HepG2 (cell line): ENCODE results near the gene PEAK1. TPM values are rescaled to one million over a fixed set of nuclear protein-coding genes. Genes with fewer than 3 reads are reported as not detected.
A peak's percentile ranks its signal among the peaks of the same experiment; 100 is the strongest.

Experiments
- CC2D1A ChIP-seq: sonication (generic); formaldehyde crosslinking; IDR thresholded peaks from 2 replicates; pipeline ENCODE4 v1.8.1; 2023; ENCODE audit warnings: mild to moderate bottlenecking, missing genetic modification reagents
- CREM ChIP-seq, 2 experiments: sonication (generic) in 1 of 2; formaldehyde crosslinking in 1 of 2; IDR thresholded peaks; 2 replicates each; pipeline versions ENCODE4 v1.4.0 to v1.6.1; 2016 to 2020; ENCODE audit warnings: antibody characterized with exemption in 1 of 2, mild to moderate bottlenecking in 1 of 2, missing genetic modification reagents in 1 of 2
- HDAC1 ChIP-seq: sonication (generic); formaldehyde crosslinking; IDR thresholded peaks from 2 replicates; pipeline ENCODE4 v1.5.1; 2020; ENCODE audit warnings: mild to moderate bottlenecking, missing genetic modification reagents
- HNF4A ChIP-seq: sonication (generic); formaldehyde crosslinking; IDR thresholded peaks from 2 replicates; pipeline ENCODE4 v1.4.0; 2020; ENCODE audit warnings: missing genetic modification reagents
- HNRNPLL ChIP-seq: fragments of 200-400 bp; formaldehyde crosslinking; IDR thresholded peaks from 2 replicates; pipeline ENCODE4 v1.6.1; 2017; ENCODE audit warnings: mild to moderate bottlenecking, low read depth, low read length; ENCODE audit not compliant: poor library complexity, severe bottlenecking
- IKZF4 ChIP-seq: sonication (generic); formaldehyde crosslinking; IDR thresholded peaks from 2 replicates; pipeline ENCODE4 v1.5.1; 2020; ENCODE audit warnings: borderline replicate concordance, mild to moderate bottlenecking, low read depth, missing genetic modification reagents; ENCODE audit errors: not compliant biosample characterization
- KLF12 ChIP-seq: sonication (generic); formaldehyde crosslinking; IDR thresholded peaks from 2 replicates; pipeline ENCODE4 v1.4.0; 2020; ENCODE audit warnings: missing genetic modification reagents, borderline replicate concordance
- KLF16 ChIP-seq, 2 experiments: sonication (generic) in 1 of 2; formaldehyde crosslinking in 1 of 2; IDR thresholded peaks; 2 replicates each; pipeline versions ENCODE4 v1.6.1 to v1.8.0; 2016 to 2023; ENCODE audit warnings: missing genetic modification reagents in 2 of 2, missing compliant biosample characterization in 1 of 2
- MBD4 ChIP-seq: IDR thresholded peaks from 2 replicates; pipeline ENCODE4 v1.6.1; 2012; ENCODE audit warnings: low read length, inconsistent platforms, borderline replicate concordance
- MED1 ChIP-seq: sonication (generic); formaldehyde crosslinking; IDR thresholded peaks from 2 replicates; pipeline ENCODE4 v1.4.0; 2020; ENCODE audit warnings: missing genetic modification reagents
- MED13 ChIP-seq: sonication (generic); formaldehyde crosslinking; IDR thresholded peaks from 2 replicates; pipeline ENCODE4 v1.5.0; 2020; ENCODE audit warnings: missing genetic modification reagents
- MTA3 ChIP-seq: sonication (generic); formaldehyde crosslinking; IDR thresholded peaks from 2 replicates; pipeline ENCODE4 v1.4.0; 2020; ENCODE audit warnings: missing genetic modification reagents
- NFYB ChIP-seq: sonication (generic); formaldehyde crosslinking; IDR thresholded peaks from 2 replicates; pipeline ENCODE4 v1.4.0; 2020; ENCODE audit warnings: missing genetic modification reagents
- SAP130 ChIP-seq: IDR thresholded peaks from 2 replicates; pipeline ENCODE4 v1.6.1; 2016; ENCODE audit warnings: low read depth
- SIX1 ChIP-seq: sonication (generic); formaldehyde crosslinking; IDR thresholded peaks from 2 replicates; pipeline ENCODE4 v1.4.0; 2020; ENCODE audit warnings: missing genetic modification reagents, borderline replicate concordance
- SKI ChIP-seq: fragments of 450-650 bp; IDR thresholded peaks from one replicate; pipeline ENCODE4 v1.6.1; 2018; ENCODE audit warnings: mild to moderate bottlenecking; ENCODE audit not compliant: partially characterized antibody
- SP2 ChIP-seq: sonication (generic); formaldehyde crosslinking; IDR thresholded peaks from 2 replicates; pipeline ENCODE4 v1.5.1; 2020; ENCODE audit warnings: mild to moderate bottlenecking, missing genetic modification reagents
- U2AF2 ChIP-seq: fragments of 200-400 bp; formaldehyde crosslinking; IDR thresholded peaks from 2 replicates; pipeline ENCODE4 v1.6.1; 2017; ENCODE audit warnings: low read depth, mild to moderate bottlenecking, low read length
- YEATS2 ChIP-seq: sonication (generic); formaldehyde crosslinking; IDR thresholded peaks from 2 replicates; pipeline ENCODE4 v1.4.0; 2020; ENCODE audit warnings: missing genetic modification reagents, borderline replicate concordance
- ZFP82 ChIP-seq: sonication (generic); formaldehyde crosslinking; IDR thresholded peaks from 2 replicates; pipeline ENCODE4 v1.5.1; 2020; ENCODE audit warnings: mild to moderate bottlenecking, missing genetic modification reagents, borderline replicate concordance
- ZNF225 ChIP-seq: sonication (generic); formaldehyde crosslinking; IDR thresholded peaks from 2 replicates; pipeline ENCODE4 v1.4.0; 2020; ENCODE audit warnings: mild to moderate bottlenecking, missing genetic modification reagents
- ZNF484 ChIP-seq: sonication (generic); formaldehyde crosslinking; IDR thresholded peaks from 2 replicates; pipeline ENCODE4 v1.5.1; 2020; ENCODE audit warnings: mild to moderate bottlenecking, low read depth, missing genetic modification reagents, borderline replicate concordance
- ZNF569 ChIP-seq: sonication (generic); formaldehyde crosslinking; IDR thresholded peaks from 2 replicates; pipeline ENCODE4 v1.5.0; 2020; ENCODE audit warnings: mild to moderate bottlenecking, missing genetic modification reagents, moderate library complexity, borderline replicate concordance
- ZNF589 ChIP-seq: sonication (generic); formaldehyde crosslinking; conservative IDR thresholded peaks from 2 replicates; pipeline ENCODE4 v1.8.0; 2022; ENCODE audit warnings: mild to moderate bottlenecking, moderate library complexity, missing genetic modification reagents
- ZNF780A ChIP-seq: sonication (generic); formaldehyde crosslinking; IDR thresholded peaks from 2 replicates; pipeline ENCODE4 v1.8.0; 2022; ENCODE audit warnings: mild to moderate bottlenecking, missing genetic modification reagents, moderate library complexity
- polyA plus RNA-seq, 8 experiments: library from polyadenylated mRNA; depleted of rRNA in 3 of 8; stranded (reverse) in 7 of 8; unstranded in 1 of 8; fragments of >200 nt; fragmentation: Illumina TruSeq in 4 of 8; extraction: Trizol in 4 of 8; gene quantifications; 2 replicates each; pipeline versions ENCODE4 v1.2.1 to v1.2.3, GENCODE V29; 2011 to 2016; ENCODE audit warnings: low read depth in 4 of 8, missing spikeins in 1 of 8, mixed read lengths in 1 of 8; ENCODE audit not compliant: insufficient read depth in 1 of 8
- total RNA-seq, 5 experiments: library from RNA; depleted of rRNA; stranded (reverse); fragments of >200 nt; fragmentation: Illumina TruSeq; extraction: Trizol; gene quantifications; 2 replicates each; pipeline ENCODE4 v1.2.3, GENCODE V29; 2016; ENCODE audit warnings: low read depth in 1 of 5
- TF ChIP-seq, protein P1 (sequence below): sonication (generic); formaldehyde crosslinking; IDR thresholded peaks from 2 replicates; pipeline ENCODE4 v1.8.0; 2022; ENCODE audit warnings: mild to moderate bottlenecking, missing genetic modification reagents, moderate library complexity
- TF ChIP-seq, protein P2 (sequence below): IDR thresholded peaks from 2 replicates; pipeline ENCODE4 v1.4.0; 2020; ENCODE audit warnings: mild to moderate bottlenecking, missing genetic modification reagents

The PEAK1 gene
- total and polyA plus RNA-seq, 2 of the 13 experiments (the other 11 are each of a cell fraction or from before 2014, with no cell fraction given): 6.0 to 6.6 TPM

DNA sequence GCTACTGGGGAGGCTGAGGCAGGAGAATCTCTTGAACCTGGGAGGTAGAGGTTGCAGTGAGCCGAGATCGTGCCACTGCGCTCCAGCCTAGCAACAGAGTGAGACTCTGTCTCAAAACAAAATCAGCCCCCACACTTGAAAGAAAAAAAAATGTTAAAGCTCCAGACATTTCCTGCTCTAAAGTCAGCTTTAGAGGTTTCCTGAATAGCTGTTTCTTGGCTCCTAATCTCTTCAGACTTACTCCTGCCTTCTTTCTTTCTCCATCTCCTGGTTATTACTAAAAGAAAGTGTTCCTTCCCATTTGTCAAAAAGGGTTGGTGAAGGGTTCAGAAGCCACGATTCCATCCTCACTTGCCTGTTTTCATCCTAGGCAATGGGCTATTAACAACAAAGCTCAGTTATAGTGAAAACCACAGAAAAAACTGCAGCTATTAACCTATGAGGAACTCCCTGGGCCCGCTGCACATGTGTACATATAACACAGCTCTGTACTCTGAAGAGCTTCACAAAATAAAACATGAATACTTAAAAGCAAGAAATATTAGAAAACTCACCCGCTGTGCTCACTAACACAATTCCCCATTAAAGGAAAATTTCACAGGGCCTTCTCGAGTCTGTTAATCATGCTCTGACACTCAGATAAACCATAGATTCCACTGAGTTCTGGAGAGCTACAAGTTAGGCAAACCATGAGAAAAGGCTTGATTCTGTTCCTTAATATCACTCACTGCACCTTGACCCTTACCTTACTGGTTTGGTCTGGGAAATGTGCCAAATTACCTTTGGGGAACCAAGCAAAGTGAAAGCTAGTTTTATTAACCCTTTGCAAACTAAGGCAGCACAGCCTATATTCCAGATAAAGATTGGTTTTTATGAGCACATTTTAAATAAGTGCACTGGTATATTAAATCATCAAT, 259.1 kb downstream of the PEAK1 start (continued):
- TF ChIP-seq SP2 (no peak), MBD4 (no peak), SKI (no peak), ZNF484 (CRISPR knock-in tag) (no peak), KLF12 (CRISPR knock-in tag) (no peak), U2AF2 (no peak), NFYB (no peak), MED13 (no peak), YEATS2 (CRISPR knock-in tag) (no peak), KLF16 (CRISPR knock-in tag; IDR thresholded peaks at IDR 0.05) (no peak), MTA3 (CRISPR knock-in tag) (no peak), HNF4A (CRISPR knock-in tag) (peak; percentile 74), ZNF589 (CRISPR knock-in tag) (no peak), SIX1 (CRISPR knock-in tag) (no peak), ZNF569 (no peak), HDAC1 (CRISPR knock-in tag) (peak; percentile 53; the same call in 1 of the 2 replicates), IKZF4 (CRISPR knock-in tag) (no peak), HNRNPLL (no peak), MED1 (0 out of 2 replicates have a peak, but pooled peaks have one; percentile 17), CC2D1A (no peak), ZFP82 (CRISPR knock-in tag) (no peak), ZNF780A (CRISPR knock-in tag) (no peak), ZNF225 (CRISPR knock-in tag) (no peak), CREM (IDR thresholded peaks at IDR 0.05) (no peak), CREM (CRISPR knock-in tag; IDR thresholded peaks at IDR 0.05) (no peak), SAP130 (CRISPR knock-in tag) (peak; percentile 38; the same call in 1 of the 2 replicates)
- TF ChIP-seq, protein P1, sequence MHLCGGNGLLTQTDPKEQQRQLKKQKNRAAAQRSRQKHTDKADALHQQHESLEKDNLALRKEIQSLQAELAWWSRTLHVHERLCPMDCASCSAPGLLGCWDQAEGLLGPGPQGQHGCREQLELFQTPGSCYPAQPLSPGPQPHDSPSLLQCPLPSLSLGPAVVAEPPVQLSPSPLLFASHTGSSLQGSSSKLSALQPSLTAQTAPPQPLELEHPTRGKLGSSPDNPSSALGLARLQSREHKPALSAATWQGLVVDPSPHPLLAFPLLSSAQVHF: no peak
- TF ChIP-seq, protein P2, sequence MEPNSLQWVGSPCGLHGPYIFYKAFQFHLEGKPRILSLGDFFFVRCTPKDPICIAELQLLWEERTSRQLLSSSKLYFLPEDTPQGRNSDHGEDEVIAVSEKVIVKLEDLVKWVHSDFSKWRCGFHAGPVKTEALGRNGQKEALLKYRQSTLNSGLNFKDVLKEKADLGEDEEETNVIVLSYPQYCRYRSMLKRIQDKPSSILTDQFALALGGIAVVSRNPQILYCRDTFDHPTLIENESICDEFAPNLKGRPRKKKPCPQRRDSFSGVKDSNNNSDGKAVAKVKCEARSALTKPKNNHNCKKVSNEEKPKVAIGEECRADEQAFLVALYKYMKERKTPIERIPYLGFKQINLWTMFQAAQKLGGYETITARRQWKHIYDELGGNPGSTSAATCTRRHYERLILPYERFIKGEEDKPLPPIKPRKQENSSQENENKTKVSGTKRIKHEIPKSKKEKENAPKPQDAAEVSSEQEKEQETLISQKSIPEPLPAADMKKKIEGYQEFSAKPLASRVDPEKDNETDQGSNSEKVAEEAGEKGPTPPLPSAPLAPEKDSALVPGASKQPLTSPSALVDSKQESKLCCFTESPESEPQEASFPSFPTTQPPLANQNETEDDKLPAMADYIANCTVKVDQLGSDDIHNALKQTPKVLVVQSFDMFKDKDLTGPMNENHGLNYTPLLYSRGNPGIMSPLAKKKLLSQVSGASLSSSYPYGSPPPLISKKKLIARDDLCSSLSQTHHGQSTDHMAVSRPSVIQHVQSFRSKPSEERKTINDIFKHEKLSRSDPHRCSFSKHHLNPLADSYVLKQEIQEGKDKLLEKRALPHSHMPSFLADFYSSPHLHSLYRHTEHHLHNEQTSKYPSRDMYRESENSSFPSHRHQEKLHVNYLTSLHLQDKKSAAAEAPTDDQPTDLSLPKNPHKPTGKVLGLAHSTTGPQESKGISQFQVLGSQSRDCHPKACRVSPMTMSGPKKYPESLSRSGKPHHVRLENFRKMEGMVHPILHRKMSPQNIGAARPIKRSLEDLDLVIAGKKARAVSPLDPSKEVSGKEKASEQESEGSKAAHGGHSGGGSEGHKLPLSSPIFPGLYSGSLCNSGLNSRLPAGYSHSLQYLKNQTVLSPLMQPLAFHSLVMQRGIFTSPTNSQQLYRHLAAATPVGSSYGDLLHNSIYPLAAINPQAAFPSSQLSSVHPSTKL (CRISPR knock-in tag): peak; percentile 66; the same call in 1 of the 2 replicates
